Fibroblast of lung (primary cell): ENCODE data around the gene B4GALT2.

Experiments used
- CTCF ChIP-seq, 2 donors: IDR thresholded peaks in 1 of 2; conservative IDR thresholded peaks in 1 of 2; 1 replicate in 1 of 2; 2 replicates in 1 of 2; pipeline ENCODE4 v1.5.1; 2011 to 2012; ENCODE audit warnings: low read length in 2 of 2, control low read depth in 1 of 2, inconsistent platforms in 1 of 2, low read depth in 1 of 2, mild to moderate bottlenecking in 1 of 2
- EZH2 ChIP-seq: IDR thresholded peaks from 2 replicates; pipeline ENCODE4 v1.5.1; 2012; ENCODE audit warnings: low read length, control low read depth, mild to moderate bottlenecking; ENCODE audit errors: missing control alignments

DNA sequence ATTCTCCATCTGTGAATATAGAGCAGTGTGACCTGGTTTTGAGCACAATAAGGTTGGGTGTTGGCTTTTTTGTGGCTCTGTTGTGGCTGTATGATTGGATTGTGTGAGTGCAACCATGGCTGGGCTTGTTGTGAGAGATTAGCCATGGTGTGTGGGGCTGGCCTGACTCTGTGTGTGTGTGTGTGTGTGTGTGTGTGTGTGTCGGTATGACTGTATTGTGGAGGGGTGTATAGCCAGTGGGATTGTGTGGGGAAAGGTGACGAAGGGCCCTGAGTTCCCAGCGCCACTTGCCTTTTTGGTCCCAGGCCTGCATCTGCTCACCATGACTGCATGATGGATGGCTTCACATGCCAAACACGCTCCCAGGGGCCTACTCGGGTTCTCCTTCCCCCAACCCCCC, 58.1 kb downstream of the B4GALT2 start:
- TF ChIP-seq CTCF (conservative IDR thresholded peaks at IDR 0.05 in 1 of 2, IDR thresholded peaks at IDR 0.05 in 1 of 2; ENCODE audit: low read depth in 1 of 2, low read length in 2 of 2) (no peak), EZH2 (no peak)
